ENCODE results near the gene NRF1.

- TF ChIP-seq POLR2A (IDR thresholded peaks at IDR 0.05; ENCODE audit: low read depth, low read length), result no peak
- TF ChIP-seq POLR2AphosphoS5 (IDR thresholded peaks at IDR 0.05; ENCODE audit: low read depth, low read length), result no peak
- no peak for TF ChIP-seq TAF1 (IDR thresholded peaks at IDR 0.05; ENCODE audit: low read depth, low read length)
- TF ChIP-seq SPI1 (IDR thresholded peaks at IDR 0.05; ENCODE audit: low read depth, low read length), result no peak
- no peak for TF ChIP-seq PAX5 (IDR thresholded peaks at IDR 0.05; ENCODE audit: insufficient read depth, low read length, severe bottlenecking)
- TF ChIP-seq POU2F2 (IDR thresholded peaks at IDR 0.05; ENCODE audit: low read depth, low read length), result no peak
Observed at GRCh38 chr7:129729511-129729910, 118.0 kb downstream of the NRF1 start.
